GM21576 (cell line): ENCODE data around the gene SORBS2.
"Not testable (repeated sequence)": the region's sequence is repeated elsewhere in the genome, so short reads cannot be mapped to it uniquely, and the experiment has no call there.

Source experiments
- ATAC-seq: cut with Tn5 transposase; IDR thresholded peaks from one replicate; pipeline ENCODE4 v1.9.1; 2021; ENCODE audit warnings: mild to moderate bottlenecking, moderate library complexity; ENCODE audit not compliant: unreplicated experiment

SORBS2 gene

DNA sequence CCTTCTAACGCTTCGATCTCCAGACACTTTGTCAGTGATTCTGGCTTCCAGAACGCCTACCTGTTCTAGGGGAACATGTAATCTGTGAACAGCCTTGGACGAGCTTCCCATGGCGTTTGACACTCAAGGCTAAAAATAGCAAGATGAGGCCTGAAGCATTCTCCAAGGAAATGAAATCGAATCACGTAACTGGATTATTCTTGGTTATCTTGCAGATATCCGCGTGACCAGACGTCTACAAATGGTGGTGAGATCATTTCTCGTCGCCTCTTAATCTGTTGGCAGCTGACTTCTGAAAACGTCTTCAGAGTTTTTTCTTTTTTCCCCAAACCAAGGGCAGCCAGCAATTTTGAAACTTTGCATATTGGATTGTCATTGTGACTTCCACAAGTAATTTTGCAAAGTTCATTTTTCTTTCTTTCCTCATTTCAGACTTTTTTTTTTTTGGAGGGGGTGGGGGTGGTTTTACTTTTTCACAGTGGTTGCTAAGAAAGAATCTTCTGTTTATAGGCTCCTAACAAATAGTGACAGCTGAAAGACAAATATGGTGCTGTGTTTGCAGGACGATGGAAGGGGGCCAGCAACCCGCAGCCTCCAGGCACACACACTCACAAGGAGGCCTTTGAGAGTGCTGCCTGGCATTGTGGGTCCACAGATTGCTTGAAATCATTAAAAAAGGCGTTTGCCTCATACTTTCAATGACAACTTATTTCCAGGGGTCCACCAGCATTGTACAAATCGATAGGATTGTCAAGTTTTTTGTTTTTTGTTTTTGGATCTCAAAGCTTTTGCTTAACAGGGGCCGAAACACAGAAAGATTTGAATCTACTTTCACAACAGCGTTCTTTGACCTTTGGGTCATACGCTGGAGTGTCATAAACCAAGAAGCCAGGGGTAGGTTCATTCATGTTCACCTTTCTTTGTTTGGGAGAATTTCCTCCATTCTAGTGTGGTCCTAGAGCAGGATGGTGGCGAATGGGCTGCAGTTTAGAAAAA, 244.3 kb downstream of the SORBS2 start:
- no peak for ATAC-seq

DNA sequence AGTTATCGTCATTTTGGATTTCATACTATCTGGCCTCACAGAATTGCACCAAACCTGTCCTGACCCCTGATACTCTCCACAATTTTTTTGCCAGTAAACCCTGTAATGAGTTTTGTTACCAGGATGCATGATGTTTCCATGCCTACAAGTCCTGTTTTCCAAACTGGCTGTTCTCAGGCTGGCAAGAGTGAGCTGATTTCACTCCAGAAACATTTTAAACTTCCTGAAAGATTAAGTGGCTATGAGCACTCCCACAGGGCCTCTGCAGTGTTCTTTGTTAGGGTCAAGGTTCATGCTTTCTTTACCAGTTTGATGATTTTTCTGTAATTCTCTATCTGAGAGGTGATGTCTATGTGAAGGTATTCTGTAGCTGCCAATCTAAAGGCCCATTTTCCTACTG, 245.0 kb downstream of the SORBS2 start:
- ATAC-seq = no peak

DNA sequence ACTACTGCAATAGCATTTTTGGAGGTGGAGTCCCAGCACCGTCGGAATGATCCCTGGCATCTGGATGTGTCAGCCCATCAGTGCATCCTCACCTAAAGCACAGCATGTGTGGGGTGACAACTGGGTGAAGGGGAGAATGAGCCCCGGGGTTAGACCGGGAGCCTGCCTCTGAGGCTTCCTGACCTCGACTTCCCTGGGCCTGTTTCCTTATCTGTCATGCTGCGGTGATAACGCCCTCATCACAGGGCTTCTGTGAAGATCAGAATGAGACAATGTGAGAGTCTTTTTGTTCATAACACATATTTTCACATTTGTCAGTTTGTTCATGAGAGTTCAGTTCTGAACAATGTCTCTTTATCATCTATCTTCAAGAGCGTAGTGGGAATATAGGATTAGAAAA, 245.6 kb downstream of the SORBS2 start:
- no peak for ATAC-seq

DNA sequence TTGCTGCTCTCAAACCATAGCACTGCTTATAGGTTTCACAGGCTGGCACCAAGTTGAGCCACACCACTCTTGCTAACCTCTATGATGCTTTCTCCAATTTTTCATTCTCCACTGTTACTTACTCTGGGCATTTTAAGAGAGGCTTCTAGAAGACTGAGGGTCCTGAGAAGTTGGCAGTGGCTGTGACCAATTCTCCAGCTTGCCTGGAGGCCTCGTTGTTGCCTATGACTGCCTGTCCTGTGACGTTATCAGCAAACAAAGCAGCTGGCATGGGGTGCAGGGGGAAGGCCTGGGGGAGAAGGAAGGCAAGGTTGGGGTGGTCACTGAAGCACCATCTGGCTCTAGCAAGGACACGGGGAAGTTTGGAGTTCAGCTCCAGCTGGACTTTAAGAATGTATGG, 246.3 kb downstream of the SORBS2 start:
- no peak for ATAC-seq

DNA sequence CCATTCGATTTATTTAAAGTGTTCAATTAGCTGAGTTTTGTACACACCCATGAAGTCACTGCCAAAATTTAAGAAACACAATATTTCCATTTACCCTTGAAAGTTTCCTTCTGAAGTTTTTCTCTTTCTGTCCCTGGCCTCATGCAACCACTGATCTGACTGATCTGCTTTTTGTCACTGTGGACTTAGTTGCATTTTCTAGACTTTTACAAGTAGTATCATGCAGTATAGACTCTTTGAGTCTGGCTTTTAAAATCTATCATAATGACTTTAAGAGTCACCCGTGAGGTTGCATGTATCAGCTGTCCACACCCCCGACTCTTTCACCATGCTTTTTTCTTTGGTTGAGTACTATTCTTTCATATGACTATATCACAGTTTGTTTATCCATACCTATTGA, 247.6 kb downstream of the SORBS2 start:
- ATAC-seq = no peak

DNA sequence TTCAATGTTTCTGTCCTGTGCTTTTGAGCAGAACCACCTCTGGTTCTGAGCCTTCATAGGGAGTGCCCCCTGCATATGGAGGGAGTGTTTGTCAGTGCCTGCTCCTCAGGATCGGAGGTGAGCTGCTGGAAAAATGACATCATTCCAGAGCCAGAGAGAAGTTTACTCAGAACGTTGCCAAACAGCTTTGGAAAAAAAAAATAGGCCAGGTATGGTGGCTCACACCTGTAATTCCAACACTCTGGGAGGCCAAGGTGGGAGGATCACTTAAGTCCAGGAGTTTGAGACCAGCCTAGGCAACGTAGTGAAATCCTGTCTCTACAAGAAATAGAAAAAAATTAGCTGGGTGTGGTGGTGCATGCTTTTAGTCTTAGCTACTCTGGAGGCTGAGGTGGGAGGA, 249.5 kb downstream of the SORBS2 start:
- ATAC-seq = no peak

DNA sequence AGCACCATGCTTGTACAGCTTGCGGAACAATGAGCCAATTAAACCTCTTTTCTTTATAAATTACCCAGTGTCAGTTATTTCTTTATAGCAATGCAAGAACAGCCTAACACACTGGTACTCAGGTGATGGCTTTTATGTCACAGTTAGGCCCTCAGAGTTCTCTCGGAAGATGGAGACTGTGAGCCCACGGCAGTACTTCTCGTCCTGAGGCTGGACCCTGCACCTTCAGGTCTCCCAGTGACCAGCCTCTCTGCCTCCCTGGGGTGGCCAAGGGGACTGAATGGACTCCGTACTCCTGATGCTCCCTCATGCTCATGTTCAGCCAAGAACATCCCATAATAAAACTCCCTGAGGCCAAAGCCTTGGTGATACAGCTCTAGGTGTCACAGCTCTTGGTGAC, 251.7 kb downstream of the SORBS2 start:
- ATAC-seq = no peak

DNA sequence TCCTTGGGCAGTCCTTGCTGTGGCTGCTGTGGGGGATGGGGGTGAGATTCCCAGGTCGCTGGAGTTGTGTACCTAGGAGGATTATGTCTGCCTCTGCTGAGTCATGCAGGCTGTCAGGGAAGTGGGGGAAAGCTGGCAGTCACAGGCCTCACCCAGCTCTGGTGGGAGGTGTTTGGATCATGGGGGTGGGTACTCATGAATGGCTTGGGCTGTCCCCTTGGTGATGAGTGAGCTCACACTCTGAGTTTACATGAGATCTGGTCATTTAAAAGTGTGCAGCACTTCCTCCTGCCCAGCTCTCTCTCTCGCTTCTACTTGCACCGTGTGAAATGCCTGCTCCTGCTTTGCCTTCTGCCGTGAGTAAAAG, 252.1 kb downstream of the SORBS2 start:
- ATAC-seq = no peak

DNA sequence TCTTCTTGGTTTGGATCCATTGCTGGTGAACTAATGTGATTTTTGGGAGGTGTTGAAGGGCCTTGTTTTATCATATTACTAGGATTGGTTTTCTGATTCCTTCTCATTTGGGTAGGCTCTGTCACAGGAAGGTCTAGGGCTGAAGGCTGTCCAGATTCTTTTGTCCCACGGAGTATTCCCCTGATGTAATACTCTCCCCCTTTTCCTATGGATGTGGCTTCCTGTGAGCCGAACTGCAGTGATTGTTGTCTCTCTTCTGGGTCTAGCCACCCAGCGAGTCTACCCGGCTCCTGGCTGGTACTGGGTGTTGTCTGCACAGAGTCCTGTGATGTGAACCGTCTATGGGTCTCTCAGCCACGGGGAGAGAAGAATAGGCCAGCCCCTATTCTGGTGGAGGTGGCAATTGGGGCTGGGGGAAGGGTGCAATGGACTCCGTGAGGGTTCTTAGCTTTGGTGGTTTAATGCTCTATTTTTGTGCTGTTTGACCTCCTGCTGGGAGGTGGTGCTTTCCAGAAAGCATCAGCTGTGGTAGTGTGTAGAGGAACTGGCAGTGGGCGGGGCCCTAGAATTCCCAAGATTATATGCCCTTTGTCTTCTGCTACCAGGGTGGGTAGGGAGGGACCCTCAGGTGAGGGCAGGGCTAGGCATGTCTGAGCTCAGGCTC, 252.6 kb downstream of the SORBS2 start:
- ATAC-seq = not testable (repeated sequence)

DNA sequence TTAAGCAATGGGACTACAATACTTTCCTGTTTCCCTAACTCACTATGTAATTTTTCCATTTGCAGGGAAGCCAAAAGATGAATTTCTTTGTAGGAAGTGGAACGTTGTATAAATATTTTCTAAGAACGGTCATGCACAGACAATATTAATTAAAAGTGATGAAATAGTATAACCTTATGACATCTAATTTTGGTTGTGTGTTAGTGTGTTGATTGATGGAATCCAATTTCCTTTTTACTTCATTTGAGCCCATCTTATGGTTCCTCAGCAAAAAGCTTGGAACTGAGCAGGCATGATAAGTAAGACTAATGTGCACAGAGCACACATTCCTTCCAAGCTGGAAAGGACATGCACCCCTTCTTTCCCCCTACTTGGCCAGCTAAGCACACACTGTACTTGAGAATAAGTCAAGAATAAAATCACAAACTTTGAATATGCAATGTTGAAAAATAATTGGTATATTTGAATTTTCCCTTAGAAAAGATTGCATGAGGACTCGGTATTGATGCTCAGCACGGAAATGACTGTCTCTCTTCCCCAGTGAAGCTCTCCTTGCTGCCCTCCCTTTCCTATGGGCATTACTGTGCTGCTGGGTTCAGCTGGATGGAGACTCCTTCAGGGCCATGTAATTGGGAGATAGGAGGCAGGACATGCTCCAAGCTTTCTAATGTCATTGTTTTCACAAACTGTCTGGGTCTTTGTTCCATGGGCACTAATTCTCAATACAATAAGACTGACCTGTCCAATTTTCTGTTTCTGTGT, 257.4 kb downstream of the SORBS2 start:
- ATAC-seq = no peak

DNA sequence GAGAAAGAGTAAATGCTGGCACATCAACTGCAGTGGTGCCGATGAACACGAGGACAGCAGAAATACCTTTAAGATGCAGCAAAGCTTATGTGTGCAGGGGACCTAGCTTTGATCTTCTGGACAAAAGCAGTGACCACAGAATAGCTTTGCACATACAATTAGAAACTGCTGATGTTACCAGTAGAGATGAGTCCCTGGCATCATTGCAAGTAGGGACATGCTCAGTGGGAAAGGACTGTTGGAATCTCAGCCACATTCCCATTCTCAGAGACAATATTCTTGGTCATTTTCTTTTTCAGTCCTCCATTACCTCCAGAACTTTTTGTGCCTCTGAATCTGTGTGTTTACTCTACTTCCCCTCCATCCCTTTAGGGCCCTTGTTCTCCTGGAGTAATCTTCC, 259.7 kb downstream of the SORBS2 start:
- ATAC-seq = no peak

DNA sequence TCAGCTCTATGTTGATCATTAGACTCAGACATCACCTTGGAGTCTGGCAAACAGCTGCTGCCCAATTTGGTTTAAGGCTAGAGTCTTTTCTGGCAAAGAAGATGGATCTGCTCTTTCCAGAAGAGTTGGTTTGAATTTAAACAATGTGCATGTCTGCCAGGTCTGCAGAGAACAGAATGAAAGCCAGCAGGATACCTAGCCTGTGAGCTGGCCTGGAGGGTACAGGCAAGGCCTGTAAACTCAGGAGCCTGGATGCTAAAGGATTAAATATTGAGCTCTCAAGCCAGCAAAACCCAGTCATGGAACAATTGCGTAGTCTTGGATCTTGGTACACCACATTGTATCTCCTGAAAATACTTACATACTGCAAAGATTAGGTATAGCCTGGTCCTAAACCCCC, 261.1 kb downstream of the SORBS2 start:
- no peak for ATAC-seq

DNA sequence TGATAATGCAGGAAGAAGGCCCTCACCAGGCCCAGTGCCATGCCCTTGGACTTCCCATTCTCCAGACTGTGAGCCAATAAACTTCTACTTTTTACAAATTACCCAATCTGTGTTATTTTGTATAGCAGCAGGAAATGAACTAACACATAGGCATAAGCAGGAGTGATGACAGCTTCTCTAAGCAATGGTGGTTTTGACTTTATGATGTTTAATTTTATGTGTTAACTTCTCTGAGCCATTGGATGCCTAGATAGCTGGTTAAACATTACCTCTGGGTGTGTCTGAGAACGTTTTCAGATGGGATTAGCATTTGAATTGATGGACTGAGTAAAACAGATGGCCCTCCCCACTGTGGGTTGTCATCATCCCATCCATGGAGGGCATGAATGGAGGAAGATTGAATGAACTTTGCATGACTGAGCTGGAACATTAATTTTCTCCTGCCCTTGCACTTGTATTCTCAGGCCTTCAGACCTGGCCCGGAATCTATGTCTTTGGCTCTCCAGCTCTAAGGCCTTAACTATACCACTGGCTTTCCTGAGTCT, 262.8 kb downstream of the SORBS2 start:
- no peak for ATAC-seq

DNA sequence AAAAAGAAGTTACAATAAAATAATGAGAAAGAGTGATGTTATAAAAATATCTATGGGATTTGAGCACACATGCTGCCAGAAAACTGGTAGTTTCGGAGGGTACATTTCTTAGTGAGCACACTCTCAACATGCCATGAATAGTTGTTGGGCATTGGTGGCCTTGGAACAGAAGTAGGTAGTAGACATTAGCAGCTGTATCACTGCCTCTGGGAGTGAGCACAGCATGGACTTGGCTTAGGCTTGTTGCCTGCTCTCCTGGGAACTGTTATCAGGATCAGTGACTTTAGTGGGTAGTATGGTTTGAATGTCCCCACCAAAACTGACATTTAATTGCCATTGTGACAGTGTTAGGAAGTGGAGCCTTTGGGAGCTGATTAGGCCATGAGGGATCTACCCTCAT, 263.4 kb downstream of the SORBS2 start:
- no peak for ATAC-seq

DNA sequence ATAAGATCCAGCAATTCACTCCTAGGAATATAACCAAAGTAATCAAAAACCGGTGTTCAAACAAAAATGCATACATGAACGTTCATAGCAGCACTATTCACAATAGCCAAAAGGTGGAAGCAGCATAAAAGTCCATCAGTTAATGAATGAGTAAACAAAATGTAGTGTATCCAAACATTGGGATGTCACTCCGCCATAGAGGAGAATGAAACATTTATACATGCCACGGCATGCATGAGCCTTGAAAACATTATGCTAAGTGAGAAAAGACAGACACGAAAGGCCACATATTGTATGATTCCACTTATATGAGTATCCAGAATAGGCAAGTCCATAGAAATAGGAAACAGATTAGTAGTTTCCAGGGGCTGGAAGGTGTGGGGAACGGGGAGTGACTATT, 265.7 kb downstream of the SORBS2 start:
- ATAC-seq = no peak

DNA sequence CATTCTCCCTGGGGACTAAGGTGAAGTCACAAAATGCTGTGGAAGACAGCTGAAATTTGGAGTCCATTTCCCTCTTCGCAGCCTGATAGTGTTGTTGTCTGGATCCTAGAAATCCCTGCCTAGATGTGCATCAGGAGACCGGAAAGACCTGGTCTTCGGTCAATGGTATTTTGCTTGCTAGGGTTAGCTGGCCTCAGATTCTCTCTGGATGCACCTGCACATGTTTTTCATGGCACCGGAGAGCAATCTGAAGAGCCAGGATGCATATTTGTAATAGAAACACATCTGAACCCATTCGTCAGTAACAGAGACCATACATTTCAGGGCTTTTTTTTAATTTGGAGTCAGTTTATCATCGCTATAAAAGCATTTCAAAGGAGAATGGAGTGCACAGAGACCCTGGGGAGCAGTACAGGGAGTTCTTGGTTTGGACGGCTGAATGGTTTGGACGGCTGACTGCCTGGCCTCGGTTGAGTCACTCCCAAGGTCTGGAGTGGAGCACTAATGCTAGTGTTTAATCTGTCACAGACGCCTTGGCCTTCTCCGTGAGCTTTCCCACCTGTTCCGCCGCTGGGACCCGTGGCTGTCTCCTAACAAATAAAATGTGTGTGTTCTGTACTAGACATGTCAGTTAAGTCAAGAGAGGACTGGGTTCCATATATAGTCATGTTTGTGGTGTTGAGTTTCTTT, 269.2 kb downstream of the SORBS2 start:
- ATAC-seq = no peak

DNA sequence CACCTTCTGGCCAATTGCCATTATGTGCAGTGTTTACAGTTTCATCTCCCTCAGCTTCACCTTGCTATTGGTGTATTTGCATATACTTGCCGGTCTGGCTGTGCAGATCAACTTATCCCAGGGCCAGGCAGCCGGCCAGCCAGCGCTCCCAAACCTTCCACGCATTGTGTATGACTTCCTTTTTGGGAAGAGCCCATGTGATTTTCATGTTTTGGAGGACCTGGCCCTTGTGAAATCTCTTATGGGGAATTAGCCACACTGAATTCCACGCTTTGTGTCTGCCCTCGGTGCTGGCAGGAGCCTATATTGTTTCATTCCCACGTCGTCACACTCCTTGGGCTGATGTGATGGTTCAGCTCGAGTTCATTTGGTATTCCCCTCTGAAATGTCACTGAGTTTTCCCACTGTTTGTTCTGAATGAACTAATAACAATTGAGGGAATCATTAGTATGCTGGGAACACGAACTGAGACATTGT, 270.7 kb downstream of the SORBS2 start:
- ATAC-seq = no peak

DNA sequence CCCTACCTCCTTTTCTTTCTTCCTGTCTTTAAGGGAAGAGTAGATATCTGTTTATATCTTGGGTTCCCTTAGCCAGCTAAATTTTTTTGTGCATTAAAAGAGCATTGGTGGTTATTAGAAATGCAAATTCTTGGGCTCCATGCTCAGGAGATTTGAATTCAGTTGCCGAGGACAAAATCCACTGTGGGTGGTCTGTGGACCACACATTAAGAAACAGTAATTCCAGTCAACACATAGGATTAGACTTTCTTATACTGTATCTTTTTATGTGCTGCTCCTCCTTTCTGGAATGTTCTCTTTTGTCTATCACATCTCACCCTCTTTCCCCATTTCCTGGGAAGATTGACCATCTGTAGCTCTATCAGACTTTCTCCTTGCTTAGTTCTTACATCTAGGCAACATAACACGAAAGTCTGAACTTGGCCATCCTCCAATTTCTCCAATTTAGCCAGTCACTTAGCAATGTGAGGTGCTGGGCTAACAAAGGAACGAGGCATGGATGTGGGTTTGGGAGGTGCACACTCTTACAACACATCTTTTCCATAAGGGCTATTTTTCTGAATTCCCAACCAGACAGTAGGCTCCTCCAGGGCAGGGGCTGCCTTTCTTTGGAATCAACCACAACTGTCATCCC, 271.4 kb downstream of the SORBS2 start:
- ATAC-seq = no peak

DNA sequence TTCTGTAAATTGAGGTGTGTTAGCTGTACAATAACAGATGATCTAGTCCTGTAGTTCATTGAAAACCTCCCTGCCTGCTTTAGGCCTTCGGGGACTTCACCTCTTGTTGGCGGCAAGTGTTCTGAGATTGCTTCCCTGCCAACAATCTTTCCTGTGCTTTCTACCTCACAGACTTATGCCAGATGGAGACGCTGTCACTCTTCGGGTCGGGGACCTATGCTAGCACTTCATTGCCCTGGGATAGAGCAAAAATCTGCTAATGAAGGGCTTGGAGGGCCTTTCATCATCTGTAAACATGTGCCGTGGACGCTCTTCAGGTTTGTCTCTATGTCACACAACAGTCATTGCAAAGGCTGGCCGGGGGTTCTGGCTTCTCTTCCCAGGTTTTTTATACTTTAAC, 272.0 kb downstream of the SORBS2 start:
- ATAC-seq = no peak

DNA sequence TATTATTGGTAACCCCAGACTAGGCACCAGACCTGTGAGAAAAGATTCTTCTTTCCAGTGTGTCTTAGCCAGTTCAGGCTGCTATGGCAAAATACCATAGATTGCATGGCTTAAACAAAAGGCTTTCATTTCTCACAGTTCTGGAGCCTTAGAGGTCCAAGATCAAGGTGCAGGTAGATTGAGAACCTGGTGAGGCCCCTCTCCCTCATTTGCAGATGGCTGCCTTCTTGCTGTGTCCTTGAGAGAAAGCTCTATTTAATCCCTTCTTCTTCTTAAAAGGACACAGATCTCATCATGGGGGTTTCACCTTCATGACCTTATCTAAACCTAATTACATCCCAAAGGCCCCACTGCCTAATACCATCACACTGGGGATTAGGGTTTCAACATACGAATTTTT, 273.2 kb downstream of the SORBS2 start:
- ATAC-seq = no peak
